Heart left ventricle (tissue), 13 donors: ENCODE measurements around the gene ZNF524.

Experiments used
- CTCF ChIP-seq, 12 donors: fragments of 200-600 bp; sonication (generic) in 4 of 12; IDR thresholded peaks; one replicate each; pipeline versions ENCODE4 v1.5.0 to v1.8.0; 2018 to 2022; ENCODE audit warnings: antibody characterized with exemption in 12 of 12, mild to moderate bottlenecking in 5 of 12
- POLR2A ChIP-seq, 2 donors: fragments of 450-650 bp; IDR thresholded peaks; one replicate each; pipeline ENCODE4 v1.6.1; 2017; ENCODE audit warnings: antibody characterized with exemption in 2 of 2, mild to moderate bottlenecking in 2 of 2, moderate library complexity in 2 of 2
- donor health status: ischemic (EF 13 %, LVEDD 7.1; RV severe dilation, severe dysfunction).
- donor health status: DM: no; HTN: yes; CAD: no.
- donor health status: DM: no; HTN: no; CAD: no.
- donor health status: ischemic (EF 25% LVEDD 6.9; RV normal size, moderate dysfunction).
- donor health status: ischemic (EF 25% LVEDD 5.7; RV mildly dilated, moderate dysfunction).
- donor health status: ischemic (EF 35%, LVEDD 5.7; RV mildly dilated, moderate dysfunction).
- donor health status: nonischemic (EF 11% LVEDD 7.7; RV severe dilation, severe dysfunction).
- donor health status: DM: yes; HTN: yes; CAD: no.
- donor health status: PGD.
- donor health status: ischemic (EF 29% LVEDD 5.4; RV normal size, mild dysfunction).
- donor health status: nonischemic (EF 23%, LVEDD 6.1; RV moderate dilation, normal function).

GRCh38 chr19:55623130-55623529 is 23.0 kb downstream of the ZNF524 start:
- TF ChIP-seq CTCF (IDR thresholded peaks at IDR 0.05) (no peak), POLR2A (IDR thresholded peaks at IDR 0.05) (no peak)
